Measurements from ENCODE around the gene HCN2.
"Not testable (repeated sequence)": the region's sequence is repeated elsewhere in the genome, so short reads cannot be mapped to it uniquely, and the experiment has no call there.

HCN2 gene

DNA sequence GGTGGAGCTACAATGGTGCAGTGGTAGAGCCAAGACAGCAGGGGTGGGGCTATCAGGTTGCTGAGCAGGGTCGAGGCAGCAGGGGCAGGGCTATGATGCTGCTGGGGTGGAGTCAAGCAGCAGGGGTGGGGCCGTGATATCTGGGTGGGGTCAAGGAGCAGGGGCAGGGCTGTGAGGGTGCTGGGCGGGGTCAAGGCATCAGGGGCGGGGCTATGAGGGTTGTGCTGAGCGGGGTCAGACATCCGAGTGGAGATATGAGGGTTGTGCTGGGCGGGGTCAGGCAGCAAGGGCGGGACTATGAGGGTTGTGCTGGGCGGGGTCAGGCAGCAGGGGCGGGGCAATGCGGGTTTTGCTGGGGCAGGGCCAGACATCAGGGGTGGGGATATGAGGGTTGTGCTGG, 14.7 kb downstream of the HCN2 start:
- no peak for DNase-seq (ENCODE audit: low read depth in 2 of 2)

- not testable (repeated sequence) for DNase-seq (ENCODE audit: low read depth in 2 of 2)
These were observed 15.6 kb downstream of the HCN2 start for GRCh38 chr19:605061-605971.

- DNase-seq (ENCODE audit: low read depth in 2 of 2): no peak
These were observed 17.8 kb downstream of the HCN2 start for GRCh38 chr19:607301-608154.

DNA sequence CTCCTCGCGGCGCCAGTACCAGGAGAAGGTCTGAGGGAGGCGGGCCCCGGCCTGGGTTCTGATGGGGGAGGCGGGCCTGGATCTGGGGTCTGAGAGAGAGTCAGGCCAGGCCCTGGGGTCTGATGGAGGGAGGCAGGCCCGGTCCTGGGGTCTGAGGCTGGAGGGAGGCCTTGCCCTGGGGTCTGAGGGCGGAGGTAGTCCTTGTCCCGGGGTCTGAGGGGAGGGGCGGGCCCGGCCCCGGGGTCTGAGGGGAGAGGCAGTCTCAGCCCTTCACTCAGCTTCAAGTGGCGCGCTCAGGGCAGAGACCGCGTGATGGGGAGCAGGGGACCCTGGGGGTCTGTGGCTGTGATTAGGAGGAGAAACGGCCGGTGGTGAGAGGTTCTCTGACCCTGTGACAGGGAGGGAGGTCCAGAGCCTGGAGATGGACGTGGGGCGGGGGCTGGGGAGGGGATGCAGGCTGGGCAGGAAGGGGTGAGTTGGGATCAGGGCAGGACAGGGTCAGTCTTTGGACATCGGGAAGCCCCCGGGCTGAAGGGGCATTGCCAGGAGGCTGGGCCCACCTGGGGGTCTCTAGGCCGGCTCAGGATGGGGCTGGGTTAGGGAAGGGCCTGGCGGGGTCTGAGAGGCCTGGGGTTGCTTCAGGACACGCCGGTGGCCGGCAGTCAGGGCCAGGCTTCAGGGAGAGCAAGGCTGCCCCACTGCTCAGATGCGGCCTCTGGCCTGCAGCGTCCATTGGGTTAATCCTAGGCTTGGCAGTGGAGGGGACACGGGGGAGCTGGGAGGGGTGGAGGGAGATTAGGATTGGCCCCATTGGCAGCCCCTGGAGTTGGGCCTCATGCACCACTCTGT, 18.7 kb downstream of the HCN2 start:
- DNase-seq (ENCODE audit: low read depth in 2 of 2): no peak

DNA sequence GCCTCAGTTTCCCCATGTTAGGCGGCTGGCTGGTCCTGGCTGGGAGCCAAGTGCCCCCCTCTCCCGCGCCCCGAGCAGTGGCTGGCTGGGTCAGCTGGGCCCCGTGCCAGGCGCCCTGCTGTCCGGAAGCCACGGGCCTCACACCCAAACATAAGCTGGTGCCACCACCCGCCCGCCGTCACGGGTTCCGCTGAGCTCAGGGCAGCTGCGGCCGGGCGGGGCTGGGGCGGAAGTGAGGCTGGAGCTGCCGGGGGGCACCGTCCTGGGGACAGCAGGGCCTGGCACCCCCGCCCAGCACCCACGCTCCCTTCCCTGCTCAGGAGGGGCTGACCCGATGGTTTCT, 19.3 kb downstream of the HCN2 start:
- no peak for DNase-seq (ENCODE audit: low read depth in 2 of 2)

DNA sequence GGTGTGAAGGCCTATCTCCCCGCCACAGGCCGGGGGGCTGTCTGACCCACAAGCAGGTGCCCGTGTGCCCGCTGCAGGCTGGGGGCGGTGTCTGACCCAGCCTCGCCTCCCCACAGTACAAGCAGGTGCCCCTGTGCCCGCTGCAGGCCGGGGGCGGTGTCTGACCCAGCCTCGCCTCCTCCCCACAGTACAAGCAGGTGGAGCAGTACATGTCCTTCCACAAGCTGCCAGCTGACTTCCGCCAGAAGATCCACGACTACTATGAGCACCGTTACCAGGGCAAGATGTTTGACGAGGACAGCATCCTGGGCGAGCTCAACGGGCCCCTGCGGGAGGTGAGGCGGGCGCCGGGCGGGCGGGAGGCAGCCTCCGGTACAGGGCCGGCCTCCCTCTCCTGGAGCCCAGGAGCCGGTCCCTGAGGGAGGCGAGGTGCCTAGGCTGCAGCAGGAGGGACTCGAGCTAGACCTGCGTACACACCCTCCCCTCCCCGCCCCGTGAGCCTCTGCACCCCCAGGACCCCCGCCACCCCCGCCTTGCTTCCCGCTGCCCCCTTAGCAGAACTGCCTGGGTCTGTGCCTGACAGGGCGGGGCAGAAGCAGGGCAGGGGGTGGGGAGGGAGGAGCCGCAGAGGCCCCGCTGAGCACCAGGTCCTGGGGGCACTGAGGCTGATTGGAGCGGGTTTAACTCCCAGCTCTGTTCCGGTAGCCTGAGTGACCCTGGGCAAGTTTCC, 20.6 kb downstream of the HCN2 start:
- no peak for DNase-seq (ENCODE audit: low read depth in 2 of 2)

- peak in 1 of 2 donors; percentile 21 for DNase-seq (ENCODE audit: low read depth in 2 of 2)
These were observed 21.3 kb downstream of the HCN2 start for GRCh38 chr19:610801-611480.

DNA sequence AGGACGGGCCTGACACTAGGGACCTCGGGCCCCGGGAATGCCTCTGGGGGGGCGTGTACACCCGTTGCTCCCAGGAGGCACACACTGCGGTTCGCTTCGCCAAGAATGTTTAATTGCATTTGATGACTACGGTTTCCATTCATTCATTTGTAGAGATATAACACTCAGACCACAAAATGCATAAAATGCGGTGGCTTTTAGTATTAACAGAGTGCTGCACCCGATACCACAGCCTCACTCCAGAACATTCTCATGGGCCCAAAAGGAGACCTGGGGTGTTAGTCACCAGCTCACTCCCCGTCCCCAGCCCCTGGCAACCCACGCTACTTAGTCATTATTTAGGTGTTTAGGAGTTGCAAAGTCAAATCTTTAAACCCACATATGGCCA, 21.8 kb downstream of the HCN2 start:
- DNase-seq (ENCODE audit: low read depth in 2 of 2): peak in 1 of 2 donors; percentile 45

DNA sequence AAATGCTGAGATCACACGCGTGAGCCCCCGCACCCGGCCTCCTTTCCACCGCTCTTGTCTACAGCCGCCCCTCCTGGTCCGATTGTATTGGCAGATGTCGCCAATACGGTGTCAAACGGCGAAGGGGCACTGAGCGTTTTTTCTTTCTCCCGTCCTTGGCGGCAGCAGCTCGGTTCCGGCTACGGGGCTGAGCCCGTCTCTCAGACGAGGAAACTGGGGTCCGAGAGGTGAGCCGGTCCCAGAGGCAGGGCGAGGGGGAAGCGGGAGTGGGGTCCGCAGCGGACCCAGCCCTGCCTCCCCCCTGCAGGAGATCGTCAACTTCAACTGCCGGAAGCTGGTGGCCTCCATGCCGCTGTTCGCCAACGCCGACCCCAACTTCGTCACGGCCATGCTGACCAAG, 23.3 kb downstream of the HCN2 start:
- no peak for DNase-seq (ENCODE audit: low read depth in 2 of 2)

DNA sequence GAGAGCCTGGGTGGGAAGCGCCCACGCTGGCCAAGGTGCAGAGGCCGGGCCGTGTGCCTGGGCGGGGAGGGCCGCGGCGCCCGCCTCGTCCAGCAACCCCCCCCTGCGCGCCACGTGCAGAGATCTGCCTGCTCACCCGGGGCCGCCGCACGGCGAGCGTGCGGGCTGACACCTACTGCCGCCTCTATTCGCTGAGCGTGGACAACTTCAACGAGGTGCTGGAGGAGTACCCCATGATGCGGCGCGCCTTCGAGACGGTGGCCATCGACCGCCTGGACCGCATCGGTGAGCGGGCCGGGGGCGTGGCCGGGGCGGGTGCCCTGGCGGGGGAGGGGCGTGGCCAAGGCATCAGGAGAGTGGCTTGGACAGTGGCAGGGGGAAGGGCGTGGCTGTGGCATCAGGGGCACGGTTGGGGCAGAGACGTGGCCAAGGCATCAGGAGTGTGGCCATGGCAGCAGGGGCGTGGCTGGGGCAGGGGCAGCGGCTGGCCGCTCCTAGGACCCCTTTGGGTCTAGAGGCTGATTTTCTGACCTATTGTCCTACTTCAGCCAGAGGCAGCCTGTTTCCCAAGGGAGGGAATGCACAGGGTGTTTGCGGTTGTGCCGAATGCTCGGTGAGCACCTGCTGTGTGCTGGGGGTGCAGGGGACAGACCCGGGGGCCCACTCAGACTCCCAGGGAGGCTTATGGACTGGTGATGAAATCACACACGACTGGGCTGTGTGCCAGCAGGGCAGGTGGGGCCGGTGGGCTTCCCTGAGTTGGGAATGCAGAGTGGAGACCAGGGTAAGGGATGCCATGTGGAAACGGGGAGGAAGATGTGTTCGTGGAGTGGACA, 24.3 kb downstream of the HCN2 start:
- no peak for DNase-seq (ENCODE audit: low read depth in 2 of 2)

DNA sequence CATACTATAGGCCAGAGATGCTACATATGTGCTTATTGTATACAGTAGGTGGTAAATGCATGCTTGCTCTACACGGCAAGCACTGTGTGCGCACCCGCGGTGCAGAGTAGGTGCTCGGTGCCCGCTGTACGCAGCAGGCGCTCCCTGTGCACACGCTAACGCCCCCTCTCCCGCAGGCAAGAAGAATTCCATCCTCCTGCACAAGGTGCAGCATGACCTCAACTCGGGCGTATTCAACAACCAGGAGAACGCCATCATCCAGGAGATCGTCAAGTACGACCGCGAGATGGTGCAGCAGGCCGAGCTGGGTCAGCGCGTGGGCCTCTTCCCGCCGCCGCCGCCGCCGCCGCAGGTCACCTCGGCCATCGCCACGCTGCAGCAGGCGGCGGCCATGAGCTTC, 25.9 kb downstream of the HCN2 start:
- DNase-seq (ENCODE audit: low read depth in 2 of 2): no peak

DNA sequence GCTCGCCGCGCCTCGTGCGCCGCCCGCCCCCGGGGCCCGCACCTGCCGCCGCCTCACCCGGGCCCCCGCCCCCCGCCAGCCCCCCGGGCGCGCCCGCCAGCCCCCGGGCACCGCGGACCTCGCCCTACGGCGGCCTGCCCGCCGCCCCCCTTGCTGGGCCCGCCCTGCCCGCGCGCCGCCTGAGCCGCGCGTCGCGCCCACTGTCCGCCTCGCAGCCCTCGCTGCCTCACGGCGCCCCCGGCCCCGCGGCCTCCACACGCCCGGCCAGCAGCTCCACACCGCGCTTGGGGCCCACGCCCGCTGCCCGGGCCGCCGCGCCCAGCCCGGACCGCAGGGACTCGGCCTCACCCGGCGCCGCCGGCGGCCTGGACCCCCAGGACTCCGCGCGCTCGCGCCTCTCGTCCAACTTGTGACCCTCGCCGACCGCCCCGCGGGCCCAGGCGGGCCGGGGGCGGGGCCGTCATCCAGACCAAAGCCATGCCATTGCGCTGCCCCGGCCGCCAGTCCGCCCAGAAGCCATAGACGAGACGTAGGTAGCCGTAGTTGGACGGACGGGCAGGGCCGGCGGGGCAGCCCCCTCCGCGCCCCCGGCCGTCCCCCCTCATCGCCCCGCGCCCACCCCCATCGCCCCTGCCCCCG, 26.5 kb downstream of the HCN2 start:
- DNase-seq (ENCODE audit: low read depth in 2 of 2): no peak

DNA sequence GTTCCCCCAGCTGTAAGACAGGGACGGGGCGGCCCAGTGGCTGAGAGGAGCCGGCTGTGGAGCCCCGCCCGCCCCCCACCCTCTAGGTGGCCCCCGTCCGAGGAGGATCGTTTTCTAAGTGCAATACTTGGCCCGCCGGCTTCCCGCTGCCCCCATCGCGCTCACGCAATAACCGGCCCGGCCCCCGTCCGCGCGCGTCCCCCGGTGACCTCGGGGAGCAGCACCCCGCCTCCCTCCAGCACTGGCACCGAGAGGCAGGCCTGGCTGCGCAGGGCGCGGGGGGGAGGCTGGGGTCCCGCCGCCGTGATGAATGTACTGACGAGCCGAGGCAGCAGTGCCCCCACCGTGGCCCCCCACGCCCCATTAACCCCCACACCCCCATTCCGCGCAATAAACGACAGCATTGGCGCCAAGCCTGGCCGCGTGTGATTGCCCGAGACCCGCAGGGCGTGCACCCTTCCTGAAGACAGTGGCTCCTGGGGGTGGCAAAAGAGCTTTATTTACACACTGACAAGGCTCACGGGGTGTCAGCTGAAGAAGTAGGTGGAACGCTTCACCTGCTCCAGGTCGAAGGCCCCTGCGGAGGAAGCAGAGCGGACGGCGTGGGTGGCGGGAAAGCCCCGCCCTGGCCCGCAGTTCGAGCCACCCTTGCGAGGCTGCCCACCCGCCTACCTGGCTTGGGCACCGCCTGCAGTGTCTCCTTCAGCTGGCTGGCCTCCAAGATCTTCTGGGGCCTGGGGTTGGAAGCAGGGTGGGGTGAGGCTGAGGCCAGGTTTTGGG, 27.3 kb downstream of the HCN2 start:
- no peak for DNase-seq (ENCODE audit: low read depth in 2 of 2)

- no peak for DNase-seq (ENCODE audit: low read depth in 2 of 2)
These were observed 28.0 kb downstream of the HCN2 start for GRCh38 chr19:617551-618246.

GRCh38 chr19:618247-618619, 28.6 kb downstream of the HCN2 start:
- no peak for DNase-seq (ENCODE audit: low read depth in 2 of 2)

DNA sequence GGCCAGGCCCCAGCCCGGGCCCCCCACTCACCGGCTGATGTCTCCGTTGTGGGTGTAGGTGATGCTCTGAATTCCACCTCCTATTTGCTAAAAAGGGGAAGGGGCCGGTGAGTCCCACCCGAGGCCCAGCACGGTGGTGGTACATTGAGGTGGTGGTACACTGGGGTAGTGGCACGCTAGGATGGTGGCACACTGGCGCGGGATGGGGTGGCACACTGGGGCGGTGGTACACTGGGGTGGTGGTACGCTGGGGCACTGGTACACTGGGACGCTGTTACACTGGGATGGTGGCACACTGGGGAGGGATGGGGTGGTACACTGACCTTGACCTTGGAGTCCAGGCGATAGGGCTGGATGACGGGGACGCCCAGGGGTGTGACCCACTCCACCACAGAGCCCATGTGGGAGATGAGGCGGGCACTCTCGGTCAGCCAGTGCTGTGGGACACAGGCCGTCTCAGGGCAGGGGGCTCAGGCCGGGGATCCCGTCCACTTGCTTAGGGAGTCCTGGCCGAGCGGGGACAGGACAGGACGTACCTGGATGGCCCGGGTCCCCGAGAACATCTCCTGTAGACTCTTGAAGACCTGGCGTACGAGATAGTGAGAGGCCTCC, 29.1 kb downstream of the HCN2 start:
- no peak for DNase-seq (ENCODE audit: low read depth in 2 of 2)

- no peak for DNase-seq (ENCODE audit: low read depth in 2 of 2)
These were observed 29.8 kb downstream of the HCN2 start for GRCh38 chr19:619286-620002.
